Stimulated activated CD8-positive, alpha-beta memory T cell treated with anti-CD3 and anti-CD28 coated beads, Interleukin-7, amount 100 ng/mL, for 48 hours (primary cell): ENCODE results near the gene NOG.

Experiments
- DNase-seq, 2 donors: peaks; one replicate each; pipeline ENCODE4 v3.0.0-alpha.2; 2020; ENCODE audit warnings: low read depth in 1 of 2; ENCODE audit errors: extremely low read depth in 1 of 2

The NOG gene

GRCh38 chr17:56596691-56597494 is 3.4 kb downstream of the NOG start:
- no peak for DNase-seq

DNA sequence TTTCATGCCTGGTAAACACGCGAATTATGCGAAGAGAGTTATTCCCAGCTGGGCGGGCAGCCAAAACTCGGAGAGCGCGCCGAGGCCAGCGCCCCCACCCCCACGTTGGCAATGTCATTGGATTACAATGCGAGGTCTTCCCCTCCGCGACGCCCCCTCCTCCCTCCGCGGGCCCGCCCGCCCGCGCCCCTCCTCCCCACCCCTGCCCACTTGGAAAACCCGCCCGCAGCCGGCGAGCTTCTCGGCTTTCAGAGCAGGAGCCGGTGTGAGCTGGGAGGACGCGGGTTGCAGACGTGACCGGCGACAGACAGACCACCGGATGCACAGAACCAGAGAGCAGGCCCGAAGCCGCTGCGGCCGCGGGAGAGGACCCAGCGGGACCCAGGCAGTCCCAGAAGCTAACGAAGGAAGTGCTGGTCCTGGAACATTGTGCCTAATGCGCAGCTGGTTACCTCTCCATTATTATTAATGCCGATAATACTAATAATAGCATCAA is 4.0 kb downstream of the NOG start:
- no peak for DNase-seq

DNA sequence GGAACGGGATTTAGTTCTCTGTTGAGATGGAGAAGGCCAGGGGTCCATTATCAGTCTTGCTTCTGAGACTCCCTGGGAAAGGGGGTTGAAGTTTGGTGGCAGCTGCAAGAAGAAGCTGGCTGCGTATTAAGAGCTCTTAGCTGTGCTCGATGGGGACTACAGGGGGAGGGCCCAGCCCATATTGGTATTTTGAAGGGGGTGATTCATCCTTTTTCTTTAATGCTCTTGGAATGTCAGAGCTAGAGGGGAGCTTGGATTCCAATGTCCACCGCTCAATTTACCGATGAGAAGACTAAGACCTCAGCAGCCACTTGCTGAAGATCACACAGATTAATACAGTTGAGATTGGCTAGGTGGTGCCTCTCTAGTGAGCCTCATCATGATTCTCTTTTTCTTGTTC is 5.0 kb downstream of the NOG start:
- no peak for DNase-seq

DNA sequence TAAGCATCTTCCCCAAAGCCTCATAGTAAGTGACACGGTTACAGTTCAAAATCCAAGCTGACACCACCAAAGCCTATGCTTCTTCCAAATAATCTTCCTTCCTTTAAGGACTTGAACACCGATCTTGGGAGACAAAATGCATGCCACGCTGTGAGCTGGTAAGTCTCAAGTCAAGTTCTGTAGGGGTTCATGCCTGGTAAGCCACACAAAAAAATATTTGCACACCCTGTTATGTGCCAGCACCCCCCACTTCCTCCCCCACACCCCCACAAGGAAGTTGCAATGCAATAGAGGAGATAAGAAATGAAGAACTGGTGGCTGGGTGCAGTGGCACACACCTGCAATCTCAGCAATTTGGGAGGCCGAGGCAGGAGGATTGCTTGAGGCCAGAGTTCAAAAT is 5.6 kb downstream of the NOG start:
- no peak for DNase-seq

DNA sequence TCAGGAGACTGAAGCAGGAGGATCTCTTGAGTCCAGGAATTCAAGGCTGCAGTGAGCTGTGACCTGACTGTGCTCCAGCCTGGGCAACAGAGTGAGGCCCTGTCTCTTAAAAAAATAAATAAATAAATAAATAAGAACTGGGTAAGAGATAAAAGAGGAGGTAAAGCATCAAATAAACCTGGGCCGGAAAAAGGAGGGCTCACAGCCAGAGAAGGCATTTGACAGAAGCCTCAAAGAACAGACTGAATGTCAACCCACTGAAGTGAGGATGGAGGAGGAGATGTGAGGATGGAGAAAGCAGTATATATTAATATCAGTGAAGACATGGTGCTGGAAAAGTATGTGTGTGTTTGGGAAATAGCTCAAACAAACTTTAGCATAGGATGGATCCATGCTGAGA is 6.1 kb downstream of the NOG start:
- DNase-seq = no peak

- DNase-seq = no peak
Observed at GRCh38 chr17:56600256-56600655, 6.8 kb downstream of the NOG start.

DNA sequence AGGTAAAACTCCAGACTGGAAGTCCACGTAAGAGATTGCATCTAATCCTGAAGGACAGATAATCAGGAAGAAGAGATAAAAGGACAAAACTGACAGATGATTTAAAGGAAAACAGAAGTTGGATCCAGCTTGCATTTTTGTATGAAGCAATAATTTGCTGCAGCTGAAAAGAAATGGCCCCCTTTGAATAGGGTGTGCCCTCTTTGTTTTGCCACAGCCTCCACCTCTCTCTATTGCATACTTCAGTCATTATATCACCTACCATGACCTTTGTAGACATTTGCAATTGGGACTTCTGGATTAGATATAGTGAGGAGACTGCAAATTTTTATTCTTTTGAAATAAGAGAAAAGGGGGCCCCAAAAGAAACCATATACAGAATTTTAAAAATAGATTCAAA is 8.1 kb downstream of the NOG start:
- no peak for DNase-seq

DNA sequence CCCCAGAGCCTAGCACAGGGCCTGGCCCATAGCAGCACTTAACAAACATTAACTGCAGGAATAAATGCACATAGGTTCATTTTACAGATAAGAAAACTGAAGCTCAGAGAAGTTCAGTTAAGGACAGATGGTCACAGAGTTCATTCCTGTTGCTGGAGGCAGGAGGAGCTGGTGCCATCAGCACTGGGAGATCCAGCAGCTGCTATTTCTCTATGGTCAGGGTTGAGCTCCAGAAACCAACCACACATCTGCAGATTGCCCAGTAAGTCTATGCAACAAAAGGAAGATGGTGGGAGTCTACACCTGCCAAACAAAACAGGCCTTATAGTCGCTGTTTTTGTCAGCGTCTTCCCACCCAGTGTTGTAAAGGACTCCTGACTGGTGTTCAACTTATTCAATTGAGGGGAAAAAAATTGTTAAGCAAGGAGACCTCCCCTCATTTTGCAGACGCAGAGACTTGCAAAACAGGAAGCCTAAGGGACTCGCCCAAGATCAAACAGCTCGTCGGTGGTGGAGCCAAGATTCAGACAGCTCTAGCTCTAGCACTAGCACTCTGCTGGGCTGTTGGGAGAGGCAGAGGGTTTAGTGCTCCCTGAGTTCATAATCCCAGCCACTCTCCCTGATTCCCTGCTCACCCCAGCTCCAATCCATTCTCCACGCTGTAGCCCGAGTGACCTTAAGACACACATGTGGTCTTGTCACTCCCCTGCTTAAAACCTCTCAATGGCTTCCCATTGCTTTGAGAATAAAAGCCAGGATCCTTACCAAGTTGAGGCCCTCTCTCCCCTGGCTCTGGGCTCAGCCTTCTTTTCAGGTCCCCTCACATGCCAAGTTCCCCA is 9.0 kb downstream of the NOG start:
- DNase-seq = no peak

DNA sequence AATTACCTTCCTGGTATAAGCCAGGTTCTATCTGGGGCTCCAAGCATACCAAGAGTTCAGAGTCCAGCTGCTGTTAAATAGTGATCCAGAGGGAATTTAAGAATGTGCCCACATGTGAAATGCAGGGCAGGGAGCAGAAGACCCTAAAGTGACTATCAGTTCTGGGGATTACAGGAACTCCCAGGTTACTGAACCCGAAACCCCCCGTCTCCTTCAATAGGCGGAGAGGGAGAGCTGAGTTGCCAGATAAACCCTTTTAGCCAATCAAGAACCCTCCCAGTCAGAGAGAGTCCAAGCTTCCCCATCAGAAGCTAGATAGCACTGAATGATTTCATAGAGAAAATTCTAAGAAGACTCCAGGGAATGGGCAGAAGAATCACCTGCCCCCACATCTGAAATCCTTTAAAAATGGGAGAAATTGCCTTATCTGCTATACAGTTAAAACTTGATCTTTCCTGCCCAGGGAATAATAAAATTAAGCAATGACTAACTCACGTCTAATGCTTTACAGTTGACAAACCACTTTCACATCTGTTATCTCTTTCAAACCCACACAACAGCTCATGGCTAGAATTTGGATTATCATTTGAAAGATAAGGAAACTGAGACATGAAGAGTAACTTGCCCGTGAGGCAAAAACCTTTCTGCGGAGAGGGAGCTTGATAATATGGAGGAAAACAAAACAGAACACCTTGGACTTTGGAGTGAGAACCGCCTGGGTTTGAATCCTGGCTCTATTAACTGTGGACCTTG is 10.2 kb downstream of the NOG start:
- no peak for DNase-seq

DNA sequence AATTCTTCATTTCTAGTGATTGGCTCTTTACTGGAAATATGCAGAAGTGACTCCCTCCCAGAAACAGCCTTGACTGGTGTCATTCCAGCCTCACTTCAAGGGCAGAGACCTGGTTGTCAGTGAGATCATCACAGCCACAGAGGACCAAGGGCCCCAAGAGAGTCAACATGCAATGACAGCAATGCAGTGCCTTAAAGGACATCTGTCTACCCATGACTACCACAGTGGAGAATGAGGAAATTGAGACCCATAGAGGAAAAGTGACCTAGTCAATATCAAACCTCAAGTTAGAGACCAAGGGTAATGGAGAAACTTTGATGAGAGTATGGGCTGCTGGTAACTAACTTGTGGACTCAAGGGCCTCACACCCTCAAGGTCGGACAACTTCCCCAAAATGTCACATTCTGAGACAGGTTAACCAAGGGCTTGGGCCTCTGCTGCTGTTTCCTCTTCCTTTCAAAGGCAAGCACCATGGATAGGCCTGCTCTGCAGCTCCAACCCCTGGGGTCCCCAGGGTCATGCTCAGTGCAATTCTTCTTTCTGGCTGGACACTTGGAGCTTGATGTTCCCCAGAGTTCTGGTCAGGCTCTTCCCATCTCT is 11.3 kb downstream of the NOG start:
- no peak for DNase-seq

GRCh38 chr17:56608944-56609343 is 15.4 kb downstream of the NOG start:
- no peak for DNase-seq

DNA sequence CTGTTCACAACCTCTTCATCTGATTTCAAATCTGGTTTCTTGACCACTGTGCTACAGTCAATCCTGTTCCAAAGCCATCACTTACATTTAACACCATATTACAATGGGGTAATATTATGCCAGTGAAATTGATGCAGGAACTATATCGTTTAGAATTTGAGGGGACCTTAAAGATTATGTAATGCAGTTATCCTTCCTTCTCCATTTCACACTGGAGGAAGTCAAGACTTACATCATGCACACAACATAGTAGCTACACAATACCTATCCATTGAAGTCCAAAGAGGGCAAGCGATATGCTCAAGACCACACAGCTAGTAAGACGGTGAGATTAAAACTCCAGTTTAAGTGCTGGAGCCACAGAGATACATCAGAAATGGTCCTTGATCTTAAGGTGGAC is 16.8 kb downstream of the NOG start:
- DNase-seq = no peak

GRCh38 chr17:56613131-56613530 is 19.6 kb downstream of the NOG start:
- DNase-seq = no peak

DNA sequence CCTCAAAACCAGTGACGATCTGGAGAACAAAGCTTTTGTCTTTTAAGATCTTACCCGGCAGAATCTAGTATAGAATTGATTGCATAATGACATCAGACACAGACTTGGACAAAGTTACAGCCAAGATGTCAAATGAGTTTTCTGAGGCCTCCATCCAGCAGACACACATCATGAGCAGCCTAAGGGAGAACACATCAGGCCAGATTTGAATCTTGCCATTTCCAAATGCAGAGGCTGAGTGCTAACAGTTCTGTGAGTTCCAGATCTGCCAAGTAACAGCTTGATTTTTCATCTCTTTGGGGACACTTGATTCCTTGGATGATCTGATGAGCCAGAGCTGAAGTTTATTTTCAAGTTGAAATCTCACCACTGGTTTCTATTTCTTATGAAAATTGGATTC is 21.0 kb downstream of the NOG start:
- no peak for DNase-seq

- no peak for DNase-seq
Observed at GRCh38 chr17:56616239-56616638, 22.7 kb downstream of the NOG start.

DNA sequence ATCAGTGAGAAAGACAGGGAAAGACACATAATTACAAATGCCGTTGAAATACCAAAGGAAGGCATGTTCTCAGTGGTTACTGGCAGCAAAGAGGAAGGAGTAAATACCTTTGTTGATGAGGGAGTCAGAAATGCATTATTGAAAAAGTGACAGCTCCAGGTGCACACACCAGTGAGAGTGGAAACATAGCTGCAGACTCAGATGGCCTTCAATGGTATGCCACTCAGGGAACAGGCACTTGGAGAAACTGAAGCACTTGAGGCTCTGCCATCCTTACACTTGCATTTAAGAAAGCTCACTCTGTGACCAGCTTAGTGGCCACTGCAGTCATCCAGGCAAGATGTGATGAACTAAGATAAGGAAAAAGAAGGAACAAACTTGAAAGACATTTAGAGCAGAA is 29.9 kb downstream of the NOG start:
- DNase-seq = no peak

- DNase-seq = no peak
Observed at GRCh38 chr17:56624309-56624708, 30.8 kb downstream of the NOG start.

- DNase-seq = no peak
Observed at GRCh38 chr17:56624912-56625311, 31.4 kb downstream of the NOG start.

- DNase-seq = no peak
Observed at GRCh38 chr17:56629531-56630075, 36.1 kb downstream of the NOG start.

DNA sequence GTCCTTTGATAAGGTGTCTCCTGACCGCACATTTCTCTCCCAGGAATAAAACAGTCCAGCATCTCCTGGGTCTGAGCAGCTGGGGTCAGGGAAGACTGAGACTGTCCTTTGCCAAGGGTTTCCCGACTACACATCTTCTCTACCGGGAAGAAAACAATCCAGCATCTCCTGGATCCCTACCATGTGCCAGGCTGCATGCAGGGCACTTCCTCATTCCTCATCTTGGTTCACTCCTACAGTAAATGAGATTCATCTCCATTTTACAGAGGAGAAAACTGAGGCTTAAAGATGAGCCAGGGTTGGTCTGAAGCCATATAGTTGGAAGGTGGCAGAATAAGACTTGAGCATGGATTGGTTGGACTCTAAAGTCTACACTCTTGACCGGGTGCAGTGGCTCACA is 36.7 kb downstream of the NOG start:
- no peak for DNase-seq

GRCh38 chr17:56633681-56634080 is 40.2 kb downstream of the NOG start:
- DNase-seq = no peak
